HCT116 (cell line): ENCODE measurements around the gene FAM163B. TPM values are rescaled to one million over a fixed set of nuclear protein-coding genes. Genes with fewer than 3 reads are reported as not detected.

ENCODE experiments used
- ATAC-seq: fragments of 200-7000 bp; cut with Tn5 transposase; 2 replicates; pipeline ENCODE4 v1.9.1; 2020; ENCODE audit warnings: mild to moderate bottlenecking, moderate library complexity
- BruUV-seq: library from RNA; stranded (reverse); fragments of 400-500 nt; replicated peaks from 2 replicates; lab custom pipeline; 2021; lab: Mats Ljungman, UMichigan
- CTCF ChIA-PET: fragments of 300-600 bp; sonication (Branson Sonifier 250); formaldehyde crosslinking; loops from one replicate; lab custom pipeline; 2021; ENCODE audit warnings: antibody characterized with exemption; lab: Charles Lee
- POLR2A ChIA-PET: fragments of 300-600, 350-600 bp; sonication (Branson Sonifier 250); formaldehyde crosslinking; loops from one replicate; lab custom pipeline; 2021; ENCODE audit warnings: antibody characterized with exemption; lab: Charles Lee
- RAD21 ChIA-PET, 2 experiments: fragments of 300-600 bp; sonication (Branson Sonifier 250); formaldehyde crosslinking; loops; one replicate each; lab custom pipeline; 2023; ENCODE audit warnings: low total read pairs in 2 of 2; ENCODE audit not compliant: uncharacterized antibody in 2 of 2, unreplicated experiment in 2 of 2, low non-redundant PET in 1 of 2; lab: Charles Lee
- DNase-seq: peaks from one replicate; pipeline ENCODE4 v3.0.0-alpha.2; 2010; ENCODE audit warnings: low read depth, low spot score
- H2AFZ ChIP-seq: fragments of 200-600 bp; shearing (Covaris generic), sonication (generic); 2 replicates; pipeline ENCODE4 v1.6.1; 2017; ENCODE audit warnings: low read depth, mixed run types, mixed read lengths, antibody characterized with exemption, low read length; ENCODE audit not compliant: poor library complexity, severe bottlenecking
- H3K27ac ChIP-seq: 2 replicates; pipeline ENCODE4 v1.5.1; 2012; ENCODE audit warnings: low read depth, low read length
- H3K27me3 ChIP-seq: fragments of 200-600 bp; sonication (generic); 2 replicates; pipeline ENCODE4 v1.6.1; 2016; ENCODE audit warnings: mixed run types, low read length, mixed read lengths; ENCODE audit not compliant: insufficient read depth
- H3K36me3 ChIP-seq, 2 experiments: fragments of 200-500 bp in 1 of 2; fragments of 200-600 bp in 1 of 2; sonication (Bioruptor generic) in 1 of 2; sonication (generic) in 1 of 2; 2 replicates each; pipeline versions ENCODE4 v1.5.1 to v1.6.1; 2014 to 2016; ENCODE audit warnings: low read length in 2 of 2, inconsistent platforms in 1 of 2, mixed read lengths in 1 of 2, mixed run types in 1 of 2; ENCODE audit not compliant: insufficient read depth in 2 of 2, control insufficient read depth in 1 of 2
- H3K4me1 ChIP-seq, 2 experiments: fragments of 200-600 bp in 1 of 2; sonication (generic) in 1 of 2; 2 replicates each; pipeline versions ENCODE4 v1.5.1 to v1.6.1; 2012 to 2017; ENCODE audit warnings: low read length in 2 of 2, inconsistent platforms in 1 of 2, mild to moderate bottlenecking in 1 of 2, mixed read lengths in 1 of 2, mixed run types in 1 of 2, moderate library complexity in 1 of 2; ENCODE audit not compliant: insufficient read depth in 2 of 2, control insufficient read depth in 1 of 2
- H3K4me2 ChIP-seq: fragments of 200-600 bp; sonication (generic); 2 replicates; pipeline ENCODE4 v1.6.1; 2017; ENCODE audit warnings: mixed run types, low read length, mixed read lengths
- H3K4me3 ChIP-seq, 2 experiments: fragments of 200-600 bp in 1 of 2; sonication (generic) in 1 of 2; replicated peaks in 1 of 2; 2 replicates each; pipeline ENCODE4 v1.5.1; 2011 to 2016; ENCODE audit warnings: low read length in 2 of 2, control low read depth in 1 of 2, low read depth in 1 of 2, mild to moderate bottlenecking in 1 of 2, mixed read lengths in 1 of 2, mixed run types in 1 of 2
- H3K79me2 ChIP-seq: fragments of 200-600 bp; sonication (generic); 2 replicates; pipeline ENCODE4 v1.6.1; 2017; ENCODE audit warnings: mild to moderate bottlenecking, mixed run types, low read length, moderate library complexity, mixed read lengths; ENCODE audit not compliant: insufficient read depth
- H3K9ac ChIP-seq: fragments of 200-600 bp; sonication (generic); 2 replicates; pipeline ENCODE4 v1.6.1; 2016; ENCODE audit warnings: low read length, mixed read lengths
- H3K9me2 ChIP-seq: fragments of 200-600 bp; sonication (generic), shearing (Covaris generic); 2 replicates; pipeline ENCODE4 v1.6.1; 2017; ENCODE audit warnings: mixed run types, mild to moderate bottlenecking, moderate library complexity; ENCODE audit not compliant: insufficient read depth
- H3K9me3 ChIP-seq, 2 experiments: fragments of 200-500 bp in 1 of 2; fragments of 200-600 bp in 1 of 2; sonication (Bioruptor generic) in 1 of 2; sonication (generic) in 1 of 2; 2 replicates each; pipeline ENCODE4 v1.6.1; 2014 to 2017; ENCODE audit warnings: low read length in 2 of 2, mixed read lengths in 2 of 2, inconsistent platforms in 1 of 2, low read depth in 1 of 2, mild to moderate bottlenecking in 1 of 2, mixed run types in 1 of 2, moderate library complexity in 1 of 2; ENCODE audit not compliant: control insufficient read depth in 1 of 2, insufficient read depth in 1 of 2
- H4K20me1 ChIP-seq: fragments of 200-600 bp; sonication (generic), shearing (Covaris generic); 2 replicates; pipeline ENCODE4 v1.6.1; 2017; ENCODE audit warnings: mixed run types, mild to moderate bottlenecking, moderate library complexity; ENCODE audit not compliant: insufficient read depth
- ATF3 ChIP-seq: IDR thresholded peaks from 2 replicates; pipeline ENCODE4 v1.6.1; 2012
- CBX3 ChIP-seq: IDR thresholded peaks from 2 replicates; pipeline ENCODE4 v1.6.1; 2012; ENCODE audit warnings: low read depth
- EGR1 ChIP-seq: IDR thresholded peaks from 2 replicates; pipeline ENCODE4 v1.6.1; 2012; ENCODE audit warnings: low read depth
- ELF1 ChIP-seq: IDR thresholded peaks from 2 replicates; pipeline ENCODE4 v1.6.1; 2012; ENCODE audit warnings: low read depth, borderline replicate concordance
- EZH2phosphoT487 ChIP-seq: fragments of 200-600 bp; IDR thresholded peaks from 2 replicates; pipeline ENCODE4 v1.6.1; 2018; ENCODE audit warnings: antibody characterized with exemption, borderline replicate concordance
- FOSL1 ChIP-seq: IDR thresholded peaks from 2 replicates; pipeline ENCODE4 v1.6.1; 2012; ENCODE audit warnings: low read depth
- JUND ChIP-seq: IDR thresholded peaks from 2 replicates; pipeline ENCODE4 v1.6.1; 2012
- MAX ChIP-seq: IDR thresholded peaks from 2 replicates; pipeline ENCODE4 v1.6.1; 2012
- POLR2A ChIP-seq: IDR thresholded peaks from 2 replicates; pipeline ENCODE4 v1.7.0; 2011; ENCODE audit warnings: borderline replicate concordance; ENCODE audit not compliant: insufficient read depth, insufficient read length; ENCODE audit errors: extremely low read depth
- REST ChIP-seq: IDR thresholded peaks from 2 replicates; pipeline ENCODE4 v1.6.1; 2012; ENCODE audit warnings: low read depth
- SIN3A ChIP-seq: IDR thresholded peaks from 2 replicates; pipeline ENCODE4 v1.6.1; 2012; ENCODE audit warnings: low read depth
- SP1 ChIP-seq: IDR thresholded peaks from 2 replicates; pipeline ENCODE4 v1.6.1; 2012; ENCODE audit warnings: low read depth
- SRF ChIP-seq: IDR thresholded peaks from 2 replicates; pipeline ENCODE4 v1.6.1; 2012; ENCODE audit warnings: low read depth
- TCF7L2 ChIP-seq: IDR thresholded peaks from 2 replicates; pipeline ENCODE4 v1.7.0; 2011; ENCODE audit warnings: borderline replicate concordance, inconsistent platforms; ENCODE audit not compliant: insufficient read depth, insufficient read length; ENCODE audit errors: extremely low read depth
- YY1 ChIP-seq: IDR thresholded peaks from 2 replicates; pipeline ENCODE4 v1.6.1; 2011; ENCODE audit warnings: low read length, low read depth, moderate library complexity, mild to moderate bottlenecking; ENCODE audit not compliant: insufficient replicate concordance; ENCODE audit errors: extremely low read depth
- intact Hi-C: fragments of 100-400 bp; cut with micrococcal nuclease; formaldehyde crosslinking; loops from 2 replicates; pipeline ENCODE4 v1.10.0; 2022
- total RNA-seq: library from RNA; stranded (reverse); gene quantifications from one replicate; pipeline ENCODE4 v1.2.1, GENCODE V29; 2021; ENCODE audit not compliant: unreplicated experiment

FAM163B gene
- total RNA-seq, 1 experiment from 2014 or later = not detected

- ChIA-PET POLR2A (no interaction called here), RAD21 (no interaction called here), CTCF (no interaction called here)
- no TSS peak for BruUV-seq
- Histone ChIP-seq H3K4me2 (no peak overlapping the region), H3K9ac (no peak overlapping the region), H3K36me3 (no peaks in the 10 kb centered on the region), H3K4me1 (peaks cover 17 to 20% of the 10 kb centered on the region in 2 experiments), H3K9me3 (no peaks in the 10 kb centered on the region), H3K79me2 (no peaks in the 10 kb centered on the region), H3K27me3 (no peaks in the 10 kb centered on the region; the same call in 1 of the 2 replicates), H3K9me2 (no peaks in the 10 kb centered on the region), H3K27ac (no peak overlapping the region), H4K20me1 (no peaks in the 10 kb centered on the region), H2AFZ (no peak overlapping the region), H3K4me3 (no peak overlapping the region)
- intact Hi-C loops = no loop called here
- DNase-seq = no peak
- TF ChIP-seq SIN3A = no peak
- TF ChIP-seq EZH2phosphoT487 = no peak
- TF ChIP-seq SP1 = no peak
- no peak for TF ChIP-seq FOSL1
- ATAC-seq = no peak
Measured at GRCh38 chr9:133654736-133655657, 45.8 kb upstream of the FAM163B start.

GRCh38 chr9:133653638-133654037 lies 44.4 kb upstream of the FAM163B start:
- Histone ChIP-seq H3K27ac (no peak overlapping the region), H3K36me3 (no peaks in the 10 kb centered on the region), H3K79me2 (no peaks in the 10 kb centered on the region), H3K4me3 (no peak overlapping the region), H4K20me1 (no peaks in the 10 kb centered on the region), H3K9me2 (no peaks in the 10 kb centered on the region), H3K4me1 (peaks cover 10 to 12% of the 10 kb centered on the region in 2 experiments; a peak in 3 of 4 replicates), H2AFZ (no peak overlapping the region), H3K9ac (no peak overlapping the region), H3K9me3 (no peaks in the 10 kb centered on the region), H3K27me3 (peaks cover 6% of the 10 kb centered on the region; the same call in 1 of the 2 replicates), H3K4me2 (no peak overlapping the region)
- ATAC-seq (no peak), DNase-seq (no peak)
- intact Hi-C loops = no loop called here
- no TSS peak for BruUV-seq
- ChIA-PET RAD21 (no interaction called here), CTCF (no interaction called here), POLR2A (no interaction called here)
- TF ChIP-seq CBX3 (no peak), ELF1 (no peak), MAX (no peak), SRF (no peak), SP1 (no peak), JUND (no peak), EZH2phosphoT487 (no peak), POLR2A (no peak), ATF3 (no peak), REST (no peak), SIN3A (no peak), EGR1 (no peak), FOSL1 (no peak), YY1 (no peak), TCF7L2 (no peak)
